Raji (cell line): Measurements from ENCODE around the gene C14orf39.

ENCODE experiments used
- POLR2A ChIP-seq: IDR thresholded peaks from 2 replicates; pipeline ENCODE4 v1.6.1; 2011; ENCODE audit warnings: low read depth, low read length, control low read depth; ENCODE audit not compliant: insufficient read depth

The C14orf39 gene

GRCh38 chr14:60485598-60486251 lies at the start of gene C14orf39:
Gene C14orf39 (minus strand): TSS chr14:60486063. CDS start chr14:60485078, 985 bp downstream.
- no peak for TF ChIP-seq POLR2A

GRCh38 chr14:60532442-60532841 lies 46.6 kb upstream of the C14orf39 start:
- TF ChIP-seq POLR2A = no peak

GRCh38 chr14:60515511-60516289 lies 29.8 kb upstream of the C14orf39 start:
- no peak for TF ChIP-seq POLR2A

- no peak for TF ChIP-seq POLR2A
These were observed 29.1 kb upstream of the C14orf39 start for GRCh38 chr14:60514741-60515491.

GRCh38 chr14:60514378-60514740 lies 28.5 kb upstream of the C14orf39 start:
- TF ChIP-seq POLR2A = no peak

GRCh38 chr14:60512973-60513571 lies 27.2 kb upstream of the C14orf39 start:
- no peak for TF ChIP-seq POLR2A

- no peak for TF ChIP-seq POLR2A
These were observed 26.3 kb upstream of the C14orf39 start for GRCh38 chr14:60512126-60512525.

- TF ChIP-seq POLR2A = no peak
These were observed 25.2 kb upstream of the C14orf39 start for GRCh38 chr14:60510951-60511599.

GRCh38 chr14:60510254-60510950 lies 24.5 kb upstream of the C14orf39 start:
- no peak for TF ChIP-seq POLR2A

- no peak for TF ChIP-seq POLR2A
These were observed 23.8 kb upstream of the C14orf39 start for GRCh38 chr14:60509438-60510253.

- TF ChIP-seq POLR2A = no peak
These were observed 23.0 kb upstream of the C14orf39 start, which contains the start of gene SIX6 for GRCh38 chr14:60508707-60509437. Gene SIX6 (plus strand): TSS chr14:60509146. CDS start chr14:60509399, 253 bp downstream.

- no peak for TF ChIP-seq POLR2A
These were observed 22.5 kb upstream of the C14orf39 start for GRCh38 chr14:60508363-60508706.

- TF ChIP-seq POLR2A = no peak
These were observed 21.3 kb upstream of the C14orf39 start for GRCh38 chr14:60506985-60507829.
